Keratinocyte (primary cell): Measurements from ENCODE around the gene ZFYVE16. TPM values are rescaled to one million over a fixed set of nuclear protein-coding genes. Genes with fewer than 3 reads are reported as not detected.
"Not testable (repeated sequence)": the region's sequence is repeated elsewhere in the genome, so short reads cannot be mapped to it uniquely, and the experiment has no call there.

Source experiments
- DNase-seq: peaks from one replicate; pipeline ENCODE4 v3.0.0-alpha.2; 2011; ENCODE audit warnings: low read depth, missing footprints, low spot score
- FAIRE-seq: peaks from 2 replicates; lab custom pipeline; 2011; peaks lifted over from hg19 to GRCh38; lab: Jason Lieb, UNC
- H2AFZ ChIP-seq: 2 replicates; pipeline ENCODE4 v1.6.0; 2012; ENCODE audit warnings: low read length, control low read depth, inconsistent platforms; ENCODE audit not compliant: control insufficient read depth
- H3K27ac ChIP-seq: 2 replicates; pipeline ENCODE4 v1.5.1; 2011; ENCODE audit warnings: low read length; ENCODE audit not compliant: control insufficient read depth, insufficient read depth
- H3K27me3 ChIP-seq: 3 replicates; pipeline ENCODE4 v1.6.0; 2011; ENCODE audit warnings: low read length; ENCODE audit not compliant: control insufficient read depth, insufficient read depth; ENCODE audit errors: extremely low read depth
- H3K36me3 ChIP-seq, 2 experiments: 2 replicates in 1 of 2; 3 replicates in 1 of 2; pipeline ENCODE4 v1.5.1; 2011; ENCODE audit warnings: low read length in 2 of 2, mild to moderate bottlenecking in 1 of 2; ENCODE audit not compliant: control insufficient read depth in 2 of 2, insufficient read depth in 2 of 2; ENCODE audit errors: extremely low read depth in 1 of 2
- H3K4me1 ChIP-seq: 3 replicates; pipeline ENCODE4 v1.5.1; 2011; ENCODE audit warnings: low read length; ENCODE audit not compliant: control insufficient read depth, insufficient read depth; ENCODE audit errors: extremely low read depth
- H3K4me2 ChIP-seq: 3 replicates; pipeline ENCODE4 v1.6.0; 2011; ENCODE audit warnings: low read depth, low read length; ENCODE audit not compliant: control insufficient read depth, insufficient read depth; ENCODE audit errors: extremely low read depth
- H3K4me3 ChIP-seq, 3 experiments: fragments of 200-600 bp in 1 of 3; sonication (generic) in 1 of 3; 2 replicates in 2 of 3; 3 replicates in 1 of 3; pipeline ENCODE4 v1.5.1; 2011 to 2016; ENCODE audit warnings: low read length in 3 of 3, mild to moderate bottlenecking in 3 of 3, control low read depth in 2 of 3, inconsistent platforms in 1 of 3, low read depth in 1 of 3, mixed read lengths in 1 of 3, mixed run types in 1 of 3, moderate library complexity in 1 of 3; ENCODE audit not compliant: control insufficient read depth in 2 of 3, insufficient read depth in 2 of 3; ENCODE audit errors: extremely low read depth in 1 of 3
- H3K79me2 ChIP-seq: 2 replicates; pipeline ENCODE4 v1.6.0; 2012; ENCODE audit warnings: low read length; ENCODE audit not compliant: control insufficient read depth, insufficient read depth
- H3K9ac ChIP-seq: 3 replicates; pipeline ENCODE4 v1.6.0; 2011; ENCODE audit warnings: low read length; ENCODE audit not compliant: control insufficient read depth, insufficient read depth; ENCODE audit errors: extremely low read depth
- H3K9me1 ChIP-seq: 3 replicates; pipeline ENCODE4 v1.6.0; 2011; ENCODE audit warnings: low read length; ENCODE audit not compliant: control insufficient read depth, insufficient read depth; ENCODE audit errors: extremely low read depth
- H3K9me3 ChIP-seq: 2 replicates; pipeline ENCODE4 v1.5.1; 2012; ENCODE audit warnings: low read depth, low read length; ENCODE audit not compliant: control insufficient read depth
- H4K20me1 ChIP-seq: 3 replicates; pipeline ENCODE4 v1.6.0; 2011; ENCODE audit warnings: low read length; ENCODE audit not compliant: control insufficient read depth, insufficient read depth; ENCODE audit errors: extremely low read depth
- CTCF ChIP-seq, 3 experiments: IDR thresholded peaks in 1 of 3; conservative IDR thresholded peaks in 1 of 3; optimal IDR thresholded peaks in 1 of 3; 2 replicates in 2 of 3; 3 replicates in 1 of 3; pipeline versions ENCODE3 to v1.5.1; 2011; ENCODE audit warnings: low read length in 3 of 3, mild to moderate bottlenecking in 3 of 3, moderate library complexity in 2 of 3, control low read depth in 1 of 3, inconsistent platforms in 1 of 3; ENCODE audit not compliant: insufficient read depth in 2 of 3; ENCODE audit errors: extremely low read depth in 1 of 3
- EZH2 ChIP-seq: IDR thresholded peaks from one replicate; pipeline ENCODE4 v1.6.1; 2012; ENCODE audit warnings: inconsistent platforms, mild to moderate bottlenecking, low read length, moderate library complexity
- dilution Hi-C: fragments of 300-500 bp; cut with MboI; formaldehyde crosslinking; loops from one replicate; pipeline ENCODE4 v1.7.0; 2020; ENCODE audit warnings: low sequenced_read_pairs; ENCODE audit not compliant: extremely low pct_ligation_motif_present
- polyA plus RNA-seq, 5 experiments: library from polyadenylated mRNA; depleted of rRNA in 3 of 5; stranded (reverse) in 3 of 5; stranded (forward) in 1 of 5; unstranded in 1 of 5; fragments of >200 nt; gene quantifications; 1 replicate in 1 of 5; 2 replicates in 3 of 5; 3 replicates in 1 of 5; pipeline versions ENCODE4 v1.2.1 to v1.2.3, GENCODE V29; 2011 to 2012; ENCODE audit warnings: missing spikeins in 2 of 5, low read depth in 1 of 5, low replicate concordance in 1 of 5

ZFYVE16 gene
- polyA plus RNA-seq, 1 donor (not counting 4 experiments of a cell fraction or from before 2014, with no cell fraction given): 13.5 TPM

- Histone ChIP-seq H3K36me3 (no peaks in the 10 kb centered on the region), H4K20me1 (no peaks in the 10 kb centered on the region), H3K27ac (no peak overlapping the region), H3K4me1 (no peaks in the 10 kb centered on the region), H3K27me3 (no peaks in the 10 kb centered on the region), H2AFZ (no peak overlapping the region), H3K4me3 (no peak overlapping the region), H3K9ac (no peak overlapping the region), H3K79me2 (no peaks in the 10 kb centered on the region), H3K9me3 (no peaks in the 10 kb centered on the region), H3K4me2 (no peak overlapping the region), H3K9me1 (no peaks in the 10 kb centered on the region)
- no peak for TF ChIP-seq EZH2
- TF ChIP-seq CTCF (optimal IDR thresholded peaks at IDR 0.05 in 1 of 3, IDR thresholded peaks at IDR 0.05 in 1 of 3, conservative IDR thresholded peaks at IDR 0.05 in 1 of 3; ENCODE audit: extremely low read depth in 1 of 3, insufficient read depth in 2 of 3, low read length in 3 of 3): no peak
- dilution Hi-C loops: no loop called here
- FAIRE-seq (no peak), DNase-seq (no peak)
These were observed 18.3 kb upstream of the ZFYVE16 start for GRCh38 chr5:80389580-80389979.

GRCh38 chr5:80390413-80390812 lies 17.5 kb upstream of the ZFYVE16 start:
- H4K20me1 ChIP-seq, H3K27me3 ChIP-seq, H3K9me3 ChIP-seq, dilution Hi-C loops, H3K4me1 ChIP-seq, H3K27ac ChIP-seq, H3K4me3 ChIP-seq, FAIRE-seq, H3K9ac ChIP-seq, H3K4me2 ChIP-seq, H2AFZ ChIP-seq, H3K79me2 ChIP-seq, DNase-seq, H3K9me1 ChIP-seq, H3K36me3 ChIP-seq: not testable (repeated sequence)

- DNase-seq, H3K9me3 ChIP-seq, H4K20me1 ChIP-seq, H3K9ac ChIP-seq, H2AFZ ChIP-seq, H3K4me1 ChIP-seq, FAIRE-seq, H3K79me2 ChIP-seq, H3K36me3 ChIP-seq, H3K4me2 ChIP-seq, H3K27ac ChIP-seq, H3K9me1 ChIP-seq, H3K4me3 ChIP-seq, H3K27me3 ChIP-seq, dilution Hi-C loops: not testable (repeated sequence)
These were observed 16.6 kb upstream of the ZFYVE16 start for GRCh38 chr5:80391267-80391666.
